IMR-90 (cell line): ENCODE results near the gene TNRC6B. TPM values are rescaled to one million over a fixed set of nuclear protein-coding genes. Genes with fewer than 3 reads are reported as not detected.
"Not testable (repeated sequence)": the region's sequence is repeated elsewhere in the genome, so short reads cannot be mapped to it uniquely, and the experiment has no call there.

Experiments used
- ATAC-seq: fragments of 200-7000 bp; cut with Tn5 transposase; 2 replicates; pipeline ENCODE4 v1.9.1; 2020; ENCODE audit warnings: low read depth, mild to moderate bottlenecking, moderate library complexity
- BruUV-seq: library from RNA; stranded (reverse); fragments of 400-500 nt; replicated peaks from 2 replicates; lab custom pipeline; 2021; lab: Mats Ljungman, UMichigan
- CTCF ChIA-PET: fragments of 300-600 bp; formaldehyde crosslinking; extraction: SDS; loops from one replicate; lab custom pipeline; 2021; ENCODE audit warnings: antibody characterized with exemption; lab: Yijun Ruan, JAX
- POLR2A ChIA-PET: fragments of 300-600 bp; sonication (Branson Sonifier 250); formaldehyde crosslinking; loops from one replicate; lab custom pipeline; 2022; ENCODE audit warnings: antibody characterized with exemption; ENCODE audit not compliant: unreplicated experiment; lab: Charles Lee
- DNase-seq: peaks from one replicate; pipeline ENCODE4 v3.0.0; 2013
- H2AFZ ChIP-seq: replicated peaks from 2 replicates; pipeline ENCODE3; 2013; ENCODE audit warnings: low read length, mild to moderate bottlenecking; ENCODE audit not compliant: poor library complexity
- H2AK5ac ChIP-seq: 2 replicates; pipeline ENCODE4 v1.6.1; 2013; ENCODE audit warnings: low read depth, low read length, inconsistent platforms
- H2AK9ac ChIP-seq: replicated peaks from 2 replicates; pipeline ENCODE3; 2013; ENCODE audit warnings: mild to moderate bottlenecking, low read depth, low read length, moderate library complexity; ENCODE audit not compliant: poor library complexity
- H2BK120ac ChIP-seq: 2 replicates; pipeline ENCODE4 v1.6.1; 2013; ENCODE audit warnings: low read depth, low read length, inconsistent platforms
- H2BK15ac ChIP-seq: 3 replicates; pipeline ENCODE4 v1.6.1; 2013; ENCODE audit warnings: low read depth, low read length, inconsistent platforms
- H2BK20ac ChIP-seq: 2 replicates; pipeline ENCODE4 v1.6.1; 2013; ENCODE audit warnings: low read depth, mild to moderate bottlenecking, inconsistent platforms, low read length, moderate library complexity
- H2BK5ac ChIP-seq: 2 replicates; pipeline ENCODE4 v1.6.1; 2013; ENCODE audit warnings: mild to moderate bottlenecking, low read depth, low read length, inconsistent platforms; ENCODE audit not compliant: poor library complexity, severe bottlenecking
- H3K14ac ChIP-seq: replicated peaks from 2 replicates; pipeline ENCODE4 v1.6.1; 2013; ENCODE audit warnings: low read depth, low read length, inconsistent platforms
- H3K18ac ChIP-seq: 2 replicates; pipeline ENCODE4 v1.6.1; 2013; ENCODE audit warnings: low read depth, low read length, control low read depth
- H3K23ac ChIP-seq: 2 replicates; pipeline ENCODE4 v1.6.1; 2013; ENCODE audit warnings: low read depth, low read length, inconsistent platforms
- H3K27ac ChIP-seq: 2 replicates; pipeline ENCODE4 v1.5.1; 2013; ENCODE audit warnings: mild to moderate bottlenecking, control low read depth, low read length; ENCODE audit not compliant: insufficient read depth
- H3K27me3 ChIP-seq: 2 replicates; pipeline ENCODE4 v1.6.1; 2013; ENCODE audit warnings: low read length; ENCODE audit not compliant: control insufficient read depth, insufficient read depth
- H3K36me3 ChIP-seq: 2 replicates; pipeline ENCODE4 v1.6.1; 2013; ENCODE audit warnings: low read length, mixed read lengths; ENCODE audit not compliant: control insufficient read depth, insufficient read depth
- H3K4ac ChIP-seq: 2 replicates; pipeline ENCODE4 v1.6.1; 2013; ENCODE audit warnings: low read depth, low read length, inconsistent platforms
- H3K4me1 ChIP-seq: 2 replicates; pipeline ENCODE4 v1.6.1; 2013; ENCODE audit warnings: low read length, mixed read lengths; ENCODE audit not compliant: control insufficient read depth, insufficient read depth
- H3K4me2 ChIP-seq: 2 replicates; pipeline ENCODE4 v1.6.1; 2013; ENCODE audit warnings: low read depth, mild to moderate bottlenecking, control low read depth, low read length, moderate library complexity
- H3K4me3 ChIP-seq: 2 replicates; pipeline ENCODE4 v1.5.1; 2013; ENCODE audit warnings: low read depth, mild to moderate bottlenecking, control low read depth, low read length, moderate library complexity; ENCODE audit not compliant: insufficient read depth
- H3K56ac ChIP-seq: 2 replicates; pipeline ENCODE4 v1.6.1; 2013; ENCODE audit warnings: low read length, inconsistent platforms; ENCODE audit not compliant: insufficient read depth; ENCODE audit errors: extremely low read depth
- H3K79me1 ChIP-seq, 2 experiments: 2 replicates each; pipeline ENCODE4 v1.6.1; 2013; ENCODE audit warnings: low read length in 2 of 2, inconsistent platforms in 1 of 2, low read depth in 1 of 2
- H3K9ac ChIP-seq: 2 replicates; pipeline ENCODE4 v1.6.1; 2013; ENCODE audit warnings: low read depth, low read length, control low read depth
- H3K9me1 ChIP-seq: 2 replicates; pipeline ENCODE4 v1.6.1; 2013; ENCODE audit warnings: low read length, inconsistent platforms; ENCODE audit not compliant: insufficient read depth
- H3K9me3 ChIP-seq: 2 replicates; pipeline ENCODE4 v1.6.1; 2013; ENCODE audit warnings: low read length; ENCODE audit not compliant: control insufficient read depth, insufficient read depth
- H4K20me1 ChIP-seq: 2 replicates; pipeline ENCODE4 v1.6.1; 2013; ENCODE audit warnings: low read length, inconsistent platforms; ENCODE audit not compliant: insufficient read depth
- H4K5ac ChIP-seq: 2 replicates; pipeline ENCODE4 v1.6.1; 2013; ENCODE audit warnings: mild to moderate bottlenecking, low read depth, low read length, control low read depth
- H4K8ac ChIP-seq, 2 experiments: 2 replicates each; pipeline ENCODE4 v1.6.1; 2013; ENCODE audit warnings: low read depth in 2 of 2, low read length in 2 of 2, control low read depth in 1 of 2, inconsistent platforms in 1 of 2
- H4K91ac ChIP-seq: 2 replicates; pipeline ENCODE4 v1.6.1; 2013; ENCODE audit warnings: low read depth, low read length, inconsistent platforms; ENCODE audit not compliant: insufficient read depth
- WGBS, 2 experiments: methylation state at CpG; one replicate each; pipeline versions ENCODE4 v1.1.5 to v1.1.7; 2013; ENCODE audit warnings: missing lambda C conversion rate in 2 of 2; ENCODE audit not compliant: insufficient read length in 1 of 2; ENCODE audit errors: extremely low coverage in 2 of 2; 5-methylcytosine and 5-hydroxymethylcytosine counted together
- dilution Hi-C: fragments of 300-500 bp; cut with HindIII; formaldehyde crosslinking; loops from one replicate; pipeline ENCODE4 v1.14.3; 2018; ENCODE audit warnings: low sequenced_read_pairs; ENCODE audit not compliant: unreplicated experiment
- in situ Hi-C: fragments of 300-500 bp; cut with MboI; formaldehyde crosslinking; loops from 3 replicates; pipeline ENCODE4 v1.14.3; 2019; ENCODE audit warnings: low sequenced_read_pairs, inconsistent platforms, mixed read lengths
- intact Hi-C: fragments of 100-400 bp; cut with micrococcal nuclease; formaldehyde crosslinking; loops from 2 replicates; pipeline ENCODE4 v1.10.0; 2022
- polyA plus RNA-seq, 3 experiments: library from polyadenylated mRNA; depleted of rRNA; stranded (reverse); fragments of >200 nt; gene quantifications; 2 replicates each; pipeline ENCODE4 v1.2.3, GENCODE V29; 2012; ENCODE audit warnings: low replicate concordance in 1 of 3
- total RNA-seq: library from RNA; depleted of rRNA; stranded (reverse); fragments of >200 nt; gene quantifications from 2 replicates; pipeline ENCODE4 v1.2.3, GENCODE V29; 2012

The TNRC6B gene
- total and polyA plus RNA-seq, 2 of the 4 experiments (the other 2 are of a cell fraction) = 3.9 to 17.0 TPM

DNA sequence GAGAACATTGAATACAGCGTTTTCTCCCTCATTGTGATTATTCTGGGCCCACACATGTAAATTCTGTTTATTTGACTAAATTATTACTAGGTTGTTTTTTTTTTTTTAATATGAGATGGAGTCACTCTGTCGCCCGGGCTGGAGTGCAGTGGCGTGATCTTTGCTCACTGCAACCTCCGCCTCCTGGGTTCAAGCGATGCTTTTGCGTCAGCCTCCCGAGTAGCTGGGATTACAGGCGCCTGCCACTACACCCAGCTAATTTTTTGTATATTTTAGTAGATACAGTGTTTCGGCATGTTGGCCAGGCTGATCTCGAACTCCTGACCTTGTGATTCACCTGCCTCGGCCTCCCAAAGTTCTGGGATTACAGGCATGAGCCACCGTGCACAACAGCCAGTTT lies 5.9 kb downstream of the TNRC6B start:
- in situ Hi-C loops = loop anchor here (10.0 kb wide), 1 partner anchor 649 kb away; the partner anchor contains the start of gene RPS19BP1
- H3K27ac ChIP-seq, H3K23ac ChIP-seq, intact Hi-C loops, H3K9ac ChIP-seq, BruUV-seq, H3K14ac ChIP-seq, H3K9me3 ChIP-seq, H2BK5ac ChIP-seq, H3K4ac ChIP-seq, dilution Hi-C loops, H2BK120ac ChIP-seq, H2BK15ac ChIP-seq, H3K36me3 ChIP-seq, H2AK9ac ChIP-seq, H3K18ac ChIP-seq, H2AK5ac ChIP-seq, H3K4me3 ChIP-seq, ATAC-seq, H3K56ac ChIP-seq, H4K91ac ChIP-seq, H2BK20ac ChIP-seq, H2AFZ ChIP-seq, POLR2A ChIA-PET, H3K27me3 ChIP-seq, H4K8ac ChIP-seq, DNase-seq, H4K5ac ChIP-seq, H3K4me1 ChIP-seq: not testable (repeated sequence)
- H4K20me1 ChIP-seq = peaks cover 66% of the 10 kb centered on the region
- peak overlapping the region; percentile 55; the same call in 1 of the 2 replicates for H3K4me2 ChIP-seq
- peaks cover 34 to 78% of the 10 kb centered on the region in 2 experiments for H3K79me1 ChIP-seq
- 80% methylated on average over 1 of the region's 13 CpGs; no CpG with 5 or more reads in 1 of the 2 experiments for WGBS, 2 experiments
- H3K9me1 ChIP-seq = peaks cover 18% of the 10 kb centered on the region
- CTCF ChIA-PET = interaction anchor here (0.6 kb wide), 1 partner anchor 137 kb away, joined by 4 read pairs; no protein-coding TSS in a partner anchor
